MCF 10A (cell line): Measurements from ENCODE around the gene RAP1A. TPM values are rescaled to one million over a fixed set of nuclear protein-coding genes. Genes with fewer than 3 reads are reported as not detected.
"Not testable (repeated sequence)": the region's sequence is repeated elsewhere in the genome, so short reads cannot be mapped to it uniquely, and the experiment has no call there.

Experiments used
- BruUV-seq: library from RNA; stranded (reverse); fragments of 400-500 nt; replicated peaks from 2 replicates; lab custom pipeline; 2021; lab: Mats Ljungman, UMichigan
- CTCF ChIA-PET: fragments of 300-600 bp; sonication (Branson Sonifier 250); formaldehyde crosslinking; extraction: SDS; loops from one replicate; lab custom pipeline; 2021; ENCODE audit warnings: antibody characterized with exemption, inconsistent platforms; lab: Yijun Ruan, JAX
- POLR2A ChIA-PET: fragments of 300-600, 350-650 bp; sonication (Branson Sonifier 250); formaldehyde crosslinking; extraction: SDS; loops from one replicate; lab custom pipeline; 2020; ENCODE audit warnings: antibody characterized with exemption, inconsistent platforms; lab: Yijun Ruan, JAX
- DNase-seq: peaks from one replicate; pipeline ENCODE4 v3.0.0-alpha.2; 2018; ENCODE audit not compliant: unreplicated experiment
- H3K27ac Mint-ChIP-seq: one replicate; pipeline ENCODE4 v1.8.0; 2022; ENCODE audit warnings: mild to moderate bottlenecking, low read depth, mixed read lengths; ENCODE audit not compliant: unreplicated experiment
- H3K27me3 Mint-ChIP-seq: one replicate; pipeline ENCODE4 v1.8.0; 2022; ENCODE audit warnings: mixed read lengths; ENCODE audit not compliant: insufficient read depth, unreplicated experiment
- H3K36me3 Mint-ChIP-seq: one replicate; pipeline ENCODE4 v1.8.0; 2022; ENCODE audit warnings: mild to moderate bottlenecking, moderate library complexity, mixed read lengths; ENCODE audit not compliant: insufficient read depth, unreplicated experiment
- H3K4me1 Mint-ChIP-seq: one replicate; pipeline ENCODE4 v1.8.0; 2022; ENCODE audit warnings: mixed read lengths; ENCODE audit not compliant: insufficient read depth, unreplicated experiment
- H3K4me3 Mint-ChIP-seq: one replicate; pipeline ENCODE4 v1.8.0; 2022; ENCODE audit warnings: mild to moderate bottlenecking, moderate library complexity, mixed read lengths; ENCODE audit not compliant: unreplicated experiment
- H3K9me3 Mint-ChIP-seq: one replicate; pipeline ENCODE4 v1.8.0; 2022; ENCODE audit warnings: mixed read lengths; ENCODE audit not compliant: unreplicated experiment
- CTCF ChIP-seq: fragments of 200-600 bp; IDR thresholded peaks from one replicate; pipeline ENCODE4 v1.8.0; 2022; ENCODE audit warnings: antibody characterized with exemption, mild to moderate bottlenecking; ENCODE audit not compliant: unreplicated experiment
- intact Hi-C: fragments of 100-400 bp; cut with micrococcal nuclease; formaldehyde crosslinking; loops from 2 replicates; pipeline ENCODE4 v1.14.1; 2022
- total RNA-seq: library from RNA; stranded (reverse); gene quantifications from 2 replicates; pipeline ENCODE4 v1.2.3, GENCODE V29; 2022

The RAP1A gene
- total RNA-seq, 1 experiment from 2014 or later, result 39.3 TPM

DNA sequence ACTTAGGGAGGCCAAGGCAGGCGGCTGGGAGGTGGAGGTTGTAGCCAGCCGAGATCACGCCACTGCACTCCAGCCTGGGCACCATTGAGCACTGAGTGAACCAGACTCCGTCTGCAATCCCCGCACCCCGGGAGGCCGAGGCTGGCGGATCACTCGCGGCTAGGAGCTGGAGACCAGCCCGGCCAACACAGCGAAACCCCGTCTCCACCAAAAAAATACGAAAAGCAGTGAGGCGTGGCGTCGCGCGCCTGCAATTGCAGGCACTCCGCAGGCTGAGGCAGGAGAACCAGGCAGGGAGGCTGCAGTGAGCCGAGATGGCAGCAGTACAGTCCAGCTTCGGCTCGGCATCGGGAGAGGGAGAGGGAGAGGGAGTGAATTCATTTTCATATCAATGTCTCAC, 11.1 kb upstream of the RAP1A start:
- H3K36me3 Mint-ChIP-seq, BruUV-seq: not testable (repeated sequence)

GRCh38 chr1:111611986-111612385, 7.6 kb upstream of the RAP1A start:
- intact Hi-C loops, result no loop called here
- H3K4me1 Mint-ChIP-seq, result no peaks in the 10 kb centered on the region
- H3K9me3 Mint-ChIP-seq, result no peaks in the 10 kb centered on the region
- TF ChIP-seq CTCF, result no peak
- H3K36me3 Mint-ChIP-seq, result no peaks in the 10 kb centered on the region
- no TSS peak for BruUV-seq
- POLR2A ChIA-PET, result interaction anchor here (0.8 to 1.2 kb wide), 5 partner anchors 7 to 70 kb away, joined by 3 to 7 read pairs (median 3); no protein-coding TSS in a partner anchor
- DNase-seq, result no peak
- CTCF ChIA-PET, result interaction anchor here (2.7 kb wide), 1 partner anchor 104 kb away, joined by 11 read pairs; no protein-coding TSS in a partner anchor
- H3K4me3 Mint-ChIP-seq, result no peak overlapping the region
- peaks cover 17% of the 10 kb centered on the region for H3K27me3 Mint-ChIP-seq
- no peak overlapping the region for H3K27ac Mint-ChIP-seq

More for the DNA sequence above, 11.1 kb upstream of the RAP1A start:
- H3K27ac Mint-ChIP-seq, intact Hi-C loops, H3K4me3 Mint-ChIP-seq, DNase-seq, H3K9me3 Mint-ChIP-seq, CTCF ChIA-PET: not testable (repeated sequence)
- POLR2A ChIA-PET, result interaction anchor here (1.9 kb wide), 1 partner anchor 11 kb away, joined by 5 read pairs; the partner anchor contains the start of gene RAP1A
- peaks cover 18% of the 10 kb centered on the region for H3K4me1 Mint-ChIP-seq
- H3K27me3 Mint-ChIP-seq, result peaks cover 17% of the 10 kb centered on the region

- TF ChIP-seq CTCF, result no peak
- no peak overlapping the region for H3K27ac Mint-ChIP-seq
- H3K36me3 Mint-ChIP-seq, result no peaks in the 10 kb centered on the region
- ChIA-PET POLR2A (interaction anchor here (1.2 kb wide), 1 partner anchor 11 kb away, joined by 3 read pairs; no protein-coding TSS in a partner anchor), CTCF (interaction anchor here (0.6 to 1.6 kb wide), 3 partner anchors 27 to 108 kb away, joined by 3 to 6 read pairs (median 3); no protein-coding TSS in a partner anchor)
- DNase-seq, result no peak
- H3K9me3 Mint-ChIP-seq, result no peaks in the 10 kb centered on the region
- no TSS peak for BruUV-seq
- no peaks in the 10 kb centered on the region for H3K27me3 Mint-ChIP-seq
- no peak overlapping the region for H3K4me3 Mint-ChIP-seq
- intact Hi-C loops, result no loop called here
- peaks cover 11% of the 10 kb centered on the region for H3K4me1 Mint-ChIP-seq
These were observed 3.5 kb upstream of the RAP1A start for GRCh38 chr1:111615870-111616715.

DNA sequence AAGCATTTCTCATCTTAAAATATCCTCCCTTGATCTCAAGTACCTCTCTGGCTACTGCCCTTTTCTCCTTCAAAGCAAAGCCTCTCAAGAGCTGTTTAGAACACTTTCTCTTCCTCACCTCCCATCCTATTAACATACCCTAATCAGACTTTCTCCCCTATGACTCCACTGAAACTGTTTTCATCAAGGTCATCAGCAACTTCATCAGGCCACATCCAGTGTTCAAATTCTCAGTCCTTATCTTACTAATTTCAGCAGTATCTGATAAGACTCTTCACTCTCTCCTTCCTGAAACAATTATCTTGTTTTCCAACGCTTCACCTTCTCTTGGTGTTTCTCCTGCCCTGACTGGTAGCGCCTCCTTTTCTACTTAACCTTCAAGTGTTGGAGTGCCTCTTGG, 1.5 kb upstream of the RAP1A start:
- H3K4me3 Mint-ChIP-seq, result no peak overlapping the region
- no peak for TF ChIP-seq CTCF
- no peak overlapping the region for H3K27ac Mint-ChIP-seq
- intact Hi-C loops, result no loop called here
- no peaks in the 10 kb centered on the region for H3K9me3 Mint-ChIP-seq
- DNase-seq, result no peak
- no peaks in the 10 kb centered on the region for H3K27me3 Mint-ChIP-seq
- H3K4me1 Mint-ChIP-seq, result peaks cover 26% of the 10 kb centered on the region
- ChIA-PET POLR2A (interaction anchor here (1.4 to 3.6 kb wide), 2 partner anchors 26 to 168 kb away, joined by 4 to 43 read pairs; partner anchors contain the start of genes ATP5PB and WDR77), CTCF (interaction anchor here (0.7 kb wide), 1 partner anchor 852 kb away, joined by 3 read pairs; no protein-coding TSS in a partner anchor)
- peaks cover under 1% of the 10 kb centered on the region for H3K36me3 Mint-ChIP-seq
- no TSS peak for BruUV-seq
